Testis (tissue), 3 donors: ENCODE results near the gene TXNRD3. TPM values are rescaled to one million over a fixed set of nuclear protein-coding genes. Genes with fewer than 3 reads are reported as not detected.
"Not testable (repeated sequence)": the region's sequence is repeated elsewhere in the genome, so short reads cannot be mapped to it uniquely, and the experiment has no call there.

Source experiments
- DNase-seq: peaks from one replicate; pipeline ENCODE4 v3.0.0-alpha.2; 2019
- H3K27ac ChIP-seq, 2 donors: fragments of 200-600 bp; sonication (generic); one replicate each; pipeline ENCODE4 v1.5.1; 2019
- H3K27me3 ChIP-seq: fragments of 200-600 bp; sonication (generic); one replicate; pipeline ENCODE4 v1.5.1; 2019
- H3K36me3 ChIP-seq: fragments of 200-600 bp; sonication (generic); one replicate; pipeline ENCODE4 v1.5.1; 2017; ENCODE audit warnings: low read depth; ENCODE audit errors: missing control alignments
- H3K4me1 ChIP-seq: fragments of 200-600 bp; sonication (generic); one replicate; pipeline ENCODE4 v1.5.1; 2019
- H3K4me3 ChIP-seq, 2 donors: fragments of 200-600 bp; sonication (generic); one replicate each; pipeline ENCODE4 v1.5.1; 2017 to 2019
- H3K9me3 ChIP-seq: fragments of 200-600 bp; sonication (generic); one replicate; pipeline ENCODE4 v1.5.1; 2017
- CTCF ChIP-seq, 3 experiments: fragments of 450-650 bp in 2 of 3; fragments of 200-600 bp in 1 of 3; sonication (generic) in 1 of 3; IDR thresholded peaks; one replicate each; pipeline ENCODE4 v1.5.1; 2016 to 2019; ENCODE audit warnings: antibody characterized with exemption in 3 of 3, mild to moderate bottlenecking in 2 of 3, moderate library complexity in 1 of 3
- POLR2A ChIP-seq: fragments of 450-650 bp; IDR thresholded peaks from one replicate; pipeline ENCODE4 v1.6.1; 2017; ENCODE audit warnings: antibody characterized with exemption, mild to moderate bottlenecking, moderate library complexity
- whole genome bisulfite sequencing, 2 donors: methylation state at CpG; one replicate each; pipeline ENCODE4 v1.1.5; 2018; 5-methylcytosine and 5-hydroxymethylcytosine counted together
- intact Hi-C: fragments of 100-400 bp; cut with DNase I; formaldehyde crosslinking; loops from one replicate; pipeline ENCODE4 v1.15.1; 2023; ENCODE audit warnings: low total_unique reads
- polyA plus RNA-seq: library from polyadenylated mRNA; stranded (reverse); fragments of 350-450 nt; fragmentation: Illumina TruSeq; extraction: RNeasy Lipid Tissue Mini Kit (QIAGEN cat#74804); gene quantifications from one replicate; pipeline ENCODE4 v1.2.3, GENCODE V29; 2014; ENCODE audit warnings: low read depth, low replicate concordance; ENCODE audit not compliant: insufficient read depth
- total RNA-seq, 2 donors: library from RNA; depleted of rRNA; stranded (reverse); fragments of >200 nt; gene quantifications; one replicate each; pipeline ENCODE4 v1.2.3, GENCODE V29; 2016

TXNRD3 gene
- total and polyA plus RNA-seq, 3 donors from 2014 or later: 25.7 to 67.9 (median 34.3) TPM

- TF ChIP-seq POLR2A (no peak), CTCF (IDR thresholded peaks at IDR 0.05) (no peak)
- H3K4me1 ChIP-seq: no peaks in the 10 kb centered on the region
- no peaks in the 10 kb centered on the region for H3K9me3 ChIP-seq
- no peak for DNase-seq
- H3K36me3 ChIP-seq: no peaks in the 10 kb centered on the region
- intact Hi-C loops: no loop called here
- WGBS, 2 donors: 93 to 94% methylated on average over 1 of the region's 1 CpG
- no peaks in the 10 kb centered on the region for H3K27me3 ChIP-seq
- no peak overlapping the region for H3K27ac ChIP-seq
- no peak overlapping the region for H3K4me3 ChIP-seq
Measured at GRCh38 chr3:126638790-126639189, 16.1 kb downstream of the TXNRD3 start.

GRCh38 chr3:126636436-126636835, 18.5 kb downstream of the TXNRD3 start:
- intact Hi-C loops: no loop called here
- Histone ChIP-seq H3K4me1 (no peaks in the 10 kb centered on the region), H3K27ac (no peak overlapping the region), H3K36me3 (no peaks in the 10 kb centered on the region), H3K4me3 (no peak overlapping the region), H3K9me3 (no peaks in the 10 kb centered on the region), H3K27me3 (no peaks in the 10 kb centered on the region)
- 90 to 95% methylated on average over 2 of the region's 2 CpGs for WGBS, 2 donors
- no peak for DNase-seq
- TF ChIP-seq CTCF (IDR thresholded peaks at IDR 0.05) (no peak), POLR2A (no peak)

- Histone ChIP-seq H3K9me3 (no peaks in the 10 kb centered on the region), H3K4me1 (no peaks in the 10 kb centered on the region), H3K4me3 (no peak overlapping the region), H3K27me3 (no peaks in the 10 kb centered on the region), H3K27ac (no peak overlapping the region), H3K36me3 (no peaks in the 10 kb centered on the region)
- no peak for DNase-seq
- intact Hi-C loops: no loop called here
- 91 to 92% methylated on average over 5 of the region's 5 CpGs for WGBS, 2 donors
- no peak for TF ChIP-seq CTCF (IDR thresholded peaks at IDR 0.05)
- no peak for TF ChIP-seq POLR2A
Measured at GRCh38 chr3:126634803-126635202, 20.1 kb downstream of the TXNRD3 start.

GRCh38 chr3:126630020-126630419, 24.9 kb downstream of the TXNRD3 start:
- Histone ChIP-seq H3K27me3 (no peaks in the 10 kb centered on the region), H3K4me3 (no peak overlapping the region), H3K36me3 (no peaks in the 10 kb centered on the region), H3K9me3 (no peaks in the 10 kb centered on the region), H3K4me1 (no peaks in the 10 kb centered on the region), H3K27ac (no peak overlapping the region)
- no peak for DNase-seq
- WGBS, 2 donors: 81 to 91% methylated on average over 2 of the region's 2 CpGs
- intact Hi-C loops: no loop called here
- TF ChIP-seq CTCF (IDR thresholded peaks at IDR 0.05) (no peak), POLR2A (no peak)

GRCh38 chr3:126625735-126626134, 29.2 kb downstream of the TXNRD3 start:
- intact Hi-C loops, DNase-seq, H3K36me3 ChIP-seq, H3K27me3 ChIP-seq, H3K27ac ChIP-seq, H3K9me3 ChIP-seq, H3K4me1 ChIP-seq, H3K4me3 ChIP-seq: not testable (repeated sequence)
- WGBS, 2 donors: 93 to 94% methylated on average over 3 of the region's 3 CpGs
